Measurements from ENCODE around the gene GPR63.

GPR63 gene

GRCh38 chr6:96837081-96837971 lies at the start of gene GPR63:
Gene GPR63, minus strand, starts transcription at chr6:96837477. Its CDS starts 37,746 bp downstream, at chr6:96799731.
- peak; percentile 83 for ATAC-seq

- no peak for ATAC-seq
Observed at GRCh38 chr6:96886519-96886918, 49.2 kb upstream of the GPR63 start.

GRCh38 chr6:96885187-96885631 lies 47.9 kb upstream of the GPR63 start:
- ATAC-seq = peak; percentile 59 to 60

- ATAC-seq = no peak
Observed at GRCh38 chr6:96878143-96878542, 40.9 kb upstream of the GPR63 start.

- ATAC-seq = no peak
Observed at GRCh38 chr6:96876886-96877545, 39.7 kb upstream of the GPR63 start.

- no peak for ATAC-seq
Observed at GRCh38 chr6:96872976-96873375, 35.7 kb upstream of the GPR63 start.

GRCh38 chr6:96865055-96865405 lies 27.8 kb upstream of the GPR63 start:
- no peak for ATAC-seq

GRCh38 chr6:96864216-96865054 lies 27.2 kb upstream of the GPR63 start:
- ATAC-seq = no peak

GRCh38 chr6:96862560-96862959 lies 25.3 kb upstream of the GPR63 start:
- no peak for ATAC-seq

GRCh38 chr6:96861588-96861987 lies 24.3 kb upstream of the GPR63 start:
- ATAC-seq = no peak

- ATAC-seq = no peak
Observed at GRCh38 chr6:96856856-96857255, 19.6 kb upstream of the GPR63 start.

- no peak for ATAC-seq
Observed at GRCh38 chr6:96853083-96853482, 15.8 kb upstream of the GPR63 start.

- no peak for ATAC-seq
Observed at GRCh38 chr6:96852605-96853004, 15.3 kb upstream of the GPR63 start.

GRCh38 chr6:96851858-96852257 lies 14.6 kb upstream of the GPR63 start:
- ATAC-seq = no peak

- ATAC-seq = no peak
Observed at GRCh38 chr6:96849615-96850014, 12.3 kb upstream of the GPR63 start.

- ATAC-seq = no peak
Observed at GRCh38 chr6:96844530-96844929, 7.3 kb upstream of the GPR63 start.

- ATAC-seq = no peak
Observed at GRCh38 chr6:96841345-96841744, 4.1 kb upstream of the GPR63 start.

- ATAC-seq = peak in 1 of 2 donors; percentile 3
Observed at GRCh38 chr6:96836631-96837080, 621 bp downstream of the GPR63 start.

GRCh38 chr6:96834070-96834469 lies 3.2 kb downstream of the GPR63 start:
- ATAC-seq = no peak

- ATAC-seq = no peak
Observed at GRCh38 chr6:96832780-96833179, 4.5 kb downstream of the GPR63 start.

GRCh38 chr6:96826865-96827264 lies 10.4 kb downstream of the GPR63 start:
- ATAC-seq = no peak

- ATAC-seq = no peak
Observed at GRCh38 chr6:96823743-96824142, 13.5 kb downstream of the GPR63 start.

- peak in 1 of 2 donors; percentile 20 for ATAC-seq
Observed at GRCh38 chr6:96821034-96821433, 16.2 kb downstream of the GPR63 start.
